Measurements from ENCODE around the gene SLC25A22.

GRCh38 chr11:763549-764321 is 34.3 kb downstream of the SLC25A22 start:
- TF ChIP-seq, protein P1, sequence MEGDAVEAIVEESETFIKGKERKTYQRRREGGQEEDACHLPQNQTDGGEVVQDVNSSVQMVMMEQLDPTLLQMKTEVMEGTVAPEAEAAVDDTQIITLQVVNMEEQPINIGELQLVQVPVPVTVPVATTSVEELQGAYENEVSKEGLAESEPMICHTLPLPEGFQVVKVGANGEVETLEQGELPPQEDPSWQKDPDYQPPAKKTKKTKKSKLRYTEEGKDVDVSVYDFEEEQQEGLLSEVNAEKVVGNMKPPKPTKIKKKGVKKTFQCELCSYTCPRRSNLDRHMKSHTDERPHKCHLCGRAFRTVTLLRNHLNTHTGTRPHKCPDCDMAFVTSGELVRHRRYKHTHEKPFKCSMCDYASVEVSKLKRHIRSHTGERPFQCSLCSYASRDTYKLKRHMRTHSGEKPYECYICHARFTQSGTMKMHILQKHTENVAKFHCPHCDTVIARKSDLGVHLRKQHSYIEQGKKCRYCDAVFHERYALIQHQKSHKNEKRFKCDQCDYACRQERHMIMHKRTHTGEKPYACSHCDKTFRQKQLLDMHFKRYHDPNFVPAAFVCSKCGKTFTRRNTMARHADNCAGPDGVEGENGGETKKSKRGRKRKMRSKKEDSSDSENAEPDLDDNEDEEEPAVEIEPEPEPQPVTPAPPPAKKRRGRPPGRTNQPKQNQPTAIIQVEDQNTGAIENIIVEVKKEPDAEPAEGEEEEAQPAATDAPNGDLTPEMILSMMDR (IDR thresholded peaks at IDR 0.05) = no peak
- no peak for TF ChIP-seq POLR2A (IDR thresholded peaks at IDR 0.05)

Data from testis (tissue), 2 donors.